Measurements from ENCODE around the gene CASZ1. TPM values are rescaled to one million over a fixed set of nuclear protein-coding genes. Genes with fewer than 3 reads are reported as not detected.
A peak's percentile ranks its signal among the peaks of the same experiment; 100 is the strongest.

Gene CASZ1
- total RNA-seq, 1 experiment from 2014 or later = 3.9 TPM

GRCh38 chr1:10839188-10839770 is 42.8 kb upstream of the CASZ1 start:
- no peak overlapping the region for H3K4ac ChIP-seq (ENCODE audit: low read depth, low read length)
- peak; percentile 62 for DNase-seq
- no peak overlapping the region for H3K56ac ChIP-seq (ENCODE audit: insufficient read length, low read depth, low read length)
- no peaks in the 10 kb centered on the region for H3K9me3 ChIP-seq (ENCODE audit: control insufficient read depth, low read depth, low read length)
- no peaks in the 10 kb centered on the region for H4K20me1 ChIP-seq (ENCODE audit: control insufficient read depth, insufficient read depth, insufficient read length)
- no peak overlapping the region for H3K27ac ChIP-seq (ENCODE audit: insufficient read length, low read depth, low read length)
- Mint-ChIP-seq H3K4me1 (peaks cover 36% of the 10 kb centered on the region in 2 experiments), H3K27me3 (ENCODE audit: low read depth) (peaks cover 7% of the 10 kb centered on the region), H3K9me3 (peaks cover 8 to 9% of the 10 kb centered on the region in 2 experiments), H3K27ac (no peak overlapping the region; a peak in 1 of 7 replicates), H3K36me3 (ENCODE audit: insufficient read depth in 1 of 3, low read depth in 3 of 3) (peaks cover 0 to 9% (median 3%) of the 10 kb centered on the region in 3 experiments; a peak in 4 of 7 replicates), H3K4me3 (peak overlapping the region in 1 of 2 experiments; percentile 47; a peak in 3 of 5 replicates)
- H3T11ph ChIP-seq (ENCODE audit: low read length) = no peak overlapping the region
- H2AFZ ChIP-seq (ENCODE audit: low read length) = no peak overlapping the region
- no peak for TF ChIP-seq CTCF (conservative IDR thresholded peaks at IDR 0.05)
- WGBS (ENCODE audit: extremely low coverage, insufficient read length, low lambda C conversion rate) = 100% methylated on average over 2 of the region's 9 CpGs
- H4K91ac ChIP-seq (ENCODE audit: insufficient read length, low read depth, low read length) = no peak overlapping the region
- no peak overlapping the region for H2BK12ac ChIP-seq (ENCODE audit: insufficient read length, low read depth, low read length)
- H2BK120ac ChIP-seq (ENCODE audit: low read depth, low read length, poor library complexity, severe bottlenecking) = no peak overlapping the region
- H2AK5ac ChIP-seq (ENCODE audit: insufficient read length, low read length) = no peak overlapping the region
- H3K23ac ChIP-seq (ENCODE audit: insufficient read length, low read depth, low read length) = no peak overlapping the region
- H2BK20ac ChIP-seq (ENCODE audit: low read depth, low read length, poor library complexity, severe bottlenecking) = no peak overlapping the region
- peaks cover 3% of the 10 kb centered on the region for H3K23me2 ChIP-seq (ENCODE audit: insufficient read length, low read depth, low read length, poor library complexity, severe bottlenecking)
- no peak overlapping the region for H4K8ac ChIP-seq (replicated peaks; ENCODE audit: insufficient read length, low read depth, low read length)
- no peak overlapping the region for H2BK5ac ChIP-seq (ENCODE audit: insufficient read length, low read length)
- H3K27me3 ChIP-seq (ENCODE audit: insufficient read depth, low read length) = no peaks in the 10 kb centered on the region
- H2BK15ac ChIP-seq (ENCODE audit: low read depth, low read length) = no peak overlapping the region
- no peak overlapping the region for H3K18ac ChIP-seq (ENCODE audit: insufficient read length, low read depth, low read length)
- no peaks in the 10 kb centered on the region for H3K79me1 ChIP-seq (ENCODE audit: insufficient read depth, low read depth, low read length, poor library complexity, severe bottlenecking)
- no peak overlapping the region for H4K5ac ChIP-seq (ENCODE audit: insufficient read length, low read depth, low read length)
- H3K4me2 ChIP-seq (ENCODE audit: insufficient read depth, insufficient read length, low read length) = no peak overlapping the region
- no peak overlapping the region for H3K9ac ChIP-seq (ENCODE audit: extremely low read depth, insufficient read length, low read length)
- no peak overlapping the region; the same call in 1 of the 2 replicates for H3K14ac ChIP-seq (ENCODE audit: insufficient read depth, low read length)
- peaks cover 4% of the 10 kb centered on the region; the same call in 1 of the 2 replicates for H3K4me1 ChIP-seq (ENCODE audit: insufficient read depth, low read length)
- no peaks in the 10 kb centered on the region for H3K79me2 ChIP-seq (ENCODE audit: insufficient read depth, low read length)

Data from H9 (cell line).